WTC11 (cell line): ENCODE results near the gene TMEM45B. TPM values are rescaled to one million over a fixed set of nuclear protein-coding genes. Genes with fewer than 3 reads are reported as not detected.
"Not testable (repeated sequence)": the region's sequence is repeated elsewhere in the genome, so short reads cannot be mapped to it uniquely, and the experiment has no call there.

Experiments used
- ATAC-seq: fragments of 200-7000 bp; cut with Tn5 transposase; 2 replicates; pipeline ENCODE4 v1.10.0; 2021; ENCODE audit warnings: mild to moderate bottlenecking, moderate library complexity
- CTCF ChIA-PET: fragments of 300-600 bp; sonication (Branson Sonifier 250); formaldehyde crosslinking; loops from one replicate; lab custom pipeline; 2021; ENCODE audit warnings: antibody characterized with exemption; lab: Charles Lee
- POLR2A ChIA-PET: fragments of 350-600 bp; sonication (Branson Sonifier 250); formaldehyde crosslinking; loops from one replicate; lab custom pipeline; 2021; ENCODE audit warnings: antibody characterized with exemption; lab: Charles Lee
- DNase-seq: peaks from one replicate; pipeline ENCODE4 v3.0.0; 2021; ENCODE audit warnings: low spot score
- H3K27ac Mint-ChIP-seq: 2 replicates; pipeline ENCODE4 v1.8.0; 2021; ENCODE audit warnings: mixed read lengths
- H3K27me3 Mint-ChIP-seq: 2 replicates; pipeline ENCODE4 v1.8.0; 2021; ENCODE audit warnings: low read depth, mild to moderate bottlenecking, moderate library complexity, mixed read lengths
- H3K36me3 Mint-ChIP-seq: 2 replicates; pipeline ENCODE4 v1.8.0; 2021; ENCODE audit warnings: mixed read lengths
- H3K4me1 Mint-ChIP-seq: 2 replicates; pipeline ENCODE4 v1.8.0; 2022; ENCODE audit warnings: mixed read lengths
- H3K4me3 Mint-ChIP-seq: 2 replicates; pipeline ENCODE4 v1.8.0; 2021; ENCODE audit warnings: mild to moderate bottlenecking, moderate library complexity, mixed read lengths
- H3K9me3 Mint-ChIP-seq: 2 replicates; pipeline ENCODE4 v1.8.0; 2021; ENCODE audit warnings: mixed read lengths
- CREB1 ChIP-seq: sonication (generic); formaldehyde crosslinking; IDR thresholded peaks from 2 replicates; pipeline ENCODE4 v1.8.0; 2023; ENCODE audit warnings: mild to moderate bottlenecking, missing genetic modification reagents
- ESRRA ChIP-seq: sonication (generic); formaldehyde crosslinking; IDR thresholded peaks from 2 replicates; pipeline ENCODE4 v1.8.1; 2022; ENCODE audit warnings: mild to moderate bottlenecking, missing genetic modification reagents, borderline replicate concordance
- GABPB1 ChIP-seq: sonication (generic); formaldehyde crosslinking; IDR thresholded peaks from 2 replicates; pipeline ENCODE4 v1.8.1; 2023; ENCODE audit warnings: mild to moderate bottlenecking, missing genetic modification reagents
- HMGA2 ChIP-seq: fragments of 250-450 bp; sonication (Bioruptor Pico); IDR thresholded peaks from 2 replicates; pipeline ENCODE4 v1.4.0; 2021; ENCODE audit warnings: mild to moderate bottlenecking, moderate library complexity
- KAT7 ChIP-seq: sonication (generic); formaldehyde crosslinking; IDR thresholded peaks from 2 replicates; pipeline ENCODE4 v1.8.1; 2023; ENCODE audit warnings: missing genetic modification reagents, mild to moderate bottlenecking, borderline replicate concordance
- MYBL2 ChIP-seq: sonication (generic); formaldehyde crosslinking; IDR thresholded peaks from 2 replicates; pipeline ENCODE4 v1.8.1; 2023; ENCODE audit warnings: mild to moderate bottlenecking, moderate library complexity, missing genetic modification reagents
- NFE2L1 ChIP-seq: sonication (generic); formaldehyde crosslinking; IDR thresholded peaks from 2 replicates; pipeline ENCODE4 v1.8.1; 2023; ENCODE audit warnings: missing genetic modification reagents
- NFYB ChIP-seq: sonication (generic); formaldehyde crosslinking; conservative IDR thresholded peaks from 2 replicates; pipeline ENCODE4 v1.8.0; 2022; ENCODE audit warnings: low read depth, missing genetic modification reagents
- NR3C1 ChIP-seq: sonication (generic); formaldehyde crosslinking; conservative IDR thresholded peaks from 2 replicates; pipeline ENCODE4 v1.8.1; 2023; ENCODE audit warnings: low read depth, mild to moderate bottlenecking, missing genetic modification reagents
- SP1 ChIP-seq: sonication (generic); formaldehyde crosslinking; conservative IDR thresholded peaks from 2 replicates; pipeline ENCODE4 v1.8.1; 2022; ENCODE audit warnings: missing genetic modification reagents
- ZBTB21 ChIP-seq: sonication (generic); formaldehyde crosslinking; IDR thresholded peaks from 2 replicates; pipeline ENCODE4 v1.8.1; 2023; ENCODE audit warnings: mild to moderate bottlenecking, missing genetic modification reagents, borderline replicate concordance
- ZNF232 ChIP-seq: sonication (generic); formaldehyde crosslinking; IDR thresholded peaks from 2 replicates; pipeline ENCODE4 v1.8.0; 2022; ENCODE audit warnings: mild to moderate bottlenecking, missing genetic modification reagents
- total RNA-seq: library from RNA; stranded (reverse); gene quantifications from 3 replicates; pipeline ENCODE4 v1.2.3, GENCODE V29; 2021
- TF ChIP-seq, protein P1 (sequence below): sonication (generic); formaldehyde crosslinking; conservative IDR thresholded peaks from 2 replicates; pipeline ENCODE4 v1.8.1; 2023; ENCODE audit warnings: mild to moderate bottlenecking, low read depth, missing genetic modification reagents, moderate library complexity
- TF ChIP-seq, protein P2 (sequence below): sonication (generic); formaldehyde crosslinking; IDR thresholded peaks from 2 replicates; pipeline ENCODE4 v1.8.1; 2023; ENCODE audit warnings: mild to moderate bottlenecking, missing genetic modification reagents, borderline replicate concordance
- TF ChIP-seq, protein P3 (sequence below): fragments of 200-600 bp; IDR thresholded peaks from 2 replicates; pipeline ENCODE4 v1.8.0; 2022; ENCODE audit warnings: antibody characterized with exemption
- TF ChIP-seq, protein P4 (sequence below): sonication (generic); formaldehyde crosslinking; IDR thresholded peaks from 2 replicates; pipeline ENCODE4 v1.8.1; 2023; ENCODE audit warnings: mild to moderate bottlenecking, missing genetic modification reagents
- TF ChIP-seq, protein P5 (sequence below): fragments of 250-450 bp; sonication (Bioruptor Pico); IDR thresholded peaks from 2 replicates; pipeline ENCODE4 v1.9.0; 2021; ENCODE audit warnings: mild to moderate bottlenecking
- TF ChIP-seq, protein P6 (sequence below): fragments of 250-450 bp; sonication (Bioruptor Pico); IDR thresholded peaks from 2 replicates; pipeline ENCODE4 v1.9.0; 2021; ENCODE audit warnings: moderate library complexity, mild to moderate bottlenecking, inconsistent platforms, borderline replicate concordance
- TF ChIP-seq, protein P7 (sequence below): sonication (generic); formaldehyde crosslinking; conservative IDR thresholded peaks from 2 replicates; pipeline ENCODE4 v1.8.1; 2022; ENCODE audit warnings: mild to moderate bottlenecking, missing genetic modification reagents
- TF ChIP-seq, protein P8 (sequence below): fragments of 250-450 bp; sonication (Bioruptor Pico); IDR thresholded peaks from 2 replicates; pipeline ENCODE4 v1.8.0; 2021; ENCODE audit warnings: mild to moderate bottlenecking

TMEM45B gene
- total RNA-seq, 1 experiment from 2014 or later, result 0.59 TPM

DNA sequence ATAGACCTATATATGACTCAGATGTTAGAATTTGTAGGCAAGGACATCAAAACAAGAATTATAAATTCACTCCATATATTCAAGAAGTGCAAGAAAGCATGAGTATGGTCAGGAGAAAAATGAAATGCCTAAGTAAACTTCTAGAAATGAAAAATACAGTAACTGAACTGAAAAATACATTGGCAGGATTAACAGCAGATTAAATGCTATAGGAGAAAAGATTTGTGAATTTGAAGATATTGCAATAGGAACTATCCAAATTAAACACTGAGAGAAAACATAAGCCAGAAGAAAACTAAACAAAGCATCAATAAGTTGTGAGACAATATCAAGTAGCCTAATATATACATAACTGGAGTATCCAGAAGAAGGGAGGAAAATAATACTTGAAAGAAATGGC lies 46.6 kb upstream of the TMEM45B start (continued):
- TF ChIP-seq, protein P1, sequence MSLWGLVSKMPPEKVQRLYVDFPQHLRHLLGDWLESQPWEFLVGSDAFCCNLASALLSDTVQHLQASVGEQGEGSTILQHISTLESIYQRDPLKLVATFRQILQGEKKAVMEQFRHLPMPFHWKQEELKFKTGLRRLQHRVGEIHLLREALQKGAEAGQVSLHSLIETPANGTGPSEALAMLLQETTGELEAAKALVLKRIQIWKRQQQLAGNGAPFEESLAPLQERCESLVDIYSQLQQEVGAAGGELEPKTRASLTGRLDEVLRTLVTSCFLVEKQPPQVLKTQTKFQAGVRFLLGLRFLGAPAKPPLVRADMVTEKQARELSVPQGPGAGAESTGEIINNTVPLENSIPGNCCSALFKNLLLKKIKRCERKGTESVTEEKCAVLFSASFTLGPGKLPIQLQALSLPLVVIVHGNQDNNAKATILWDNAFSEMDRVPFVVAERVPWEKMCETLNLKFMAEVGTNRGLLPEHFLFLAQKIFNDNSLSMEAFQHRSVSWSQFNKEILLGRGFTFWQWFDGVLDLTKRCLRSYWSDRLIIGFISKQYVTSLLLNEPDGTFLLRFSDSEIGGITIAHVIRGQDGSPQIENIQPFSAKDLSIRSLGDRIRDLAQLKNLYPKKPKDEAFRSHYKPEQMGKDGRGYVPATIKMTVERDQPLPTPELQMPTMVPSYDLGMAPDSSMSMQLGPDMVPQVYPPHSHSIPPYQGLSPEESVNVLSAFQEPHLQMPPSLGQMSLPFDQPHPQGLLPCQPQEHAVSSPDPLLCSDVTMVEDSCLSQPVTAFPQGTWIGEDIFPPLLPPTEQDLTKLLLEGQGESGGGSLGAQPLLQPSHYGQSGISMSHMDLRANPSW, result no peak
- TF ChIP-seq, protein P2, sequence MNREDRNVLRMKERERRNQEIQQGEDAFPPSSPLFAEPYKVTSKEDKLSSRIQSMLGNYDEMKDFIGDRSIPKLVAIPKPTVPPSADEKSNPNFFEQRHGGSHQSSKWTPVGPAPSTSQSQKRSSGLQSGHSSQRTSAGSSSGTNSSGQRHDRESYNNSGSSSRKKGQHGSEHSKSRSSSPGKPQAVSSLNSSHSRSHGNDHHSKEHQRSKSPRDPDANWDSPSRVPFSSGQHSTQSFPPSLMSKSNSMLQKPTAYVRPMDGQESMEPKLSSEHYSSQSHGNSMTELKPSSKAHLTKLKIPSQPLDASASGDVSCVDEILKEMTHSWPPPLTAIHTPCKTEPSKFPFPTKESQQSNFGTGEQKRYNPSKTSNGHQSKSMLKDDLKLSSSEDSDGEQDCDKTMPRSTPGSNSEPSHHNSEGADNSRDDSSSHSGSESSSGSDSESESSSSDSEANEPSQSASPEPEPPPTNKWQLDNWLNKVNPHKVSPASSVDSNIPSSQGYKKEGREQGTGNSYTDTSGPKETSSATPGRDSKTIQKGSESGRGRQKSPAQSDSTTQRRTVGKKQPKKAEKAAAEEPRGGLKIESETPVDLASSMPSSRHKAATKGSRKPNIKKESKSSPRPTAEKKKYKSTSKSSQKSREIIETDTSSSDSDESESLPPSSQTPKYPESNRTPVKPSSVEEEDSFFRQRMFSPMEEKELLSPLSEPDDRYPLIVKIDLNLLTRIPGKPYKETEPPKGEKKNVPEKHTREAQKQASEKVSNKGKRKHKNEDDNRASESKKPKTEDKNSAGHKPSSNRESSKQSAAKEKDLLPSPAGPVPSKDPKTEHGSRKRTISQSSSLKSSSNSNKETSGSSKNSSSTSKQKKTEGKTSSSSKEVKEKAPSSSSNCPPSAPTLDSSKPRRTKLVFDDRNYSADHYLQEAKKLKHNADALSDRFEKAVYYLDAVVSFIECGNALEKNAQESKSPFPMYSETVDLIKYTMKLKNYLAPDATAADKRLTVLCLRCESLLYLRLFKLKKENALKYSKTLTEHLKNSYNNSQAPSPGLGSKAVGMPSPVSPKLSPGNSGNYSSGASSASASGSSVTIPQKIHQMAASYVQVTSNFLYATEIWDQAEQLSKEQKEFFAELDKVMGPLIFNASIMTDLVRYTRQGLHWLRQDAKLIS (CRISPR knock-in tag), result no peak
- TF ChIP-seq, protein P3, sequence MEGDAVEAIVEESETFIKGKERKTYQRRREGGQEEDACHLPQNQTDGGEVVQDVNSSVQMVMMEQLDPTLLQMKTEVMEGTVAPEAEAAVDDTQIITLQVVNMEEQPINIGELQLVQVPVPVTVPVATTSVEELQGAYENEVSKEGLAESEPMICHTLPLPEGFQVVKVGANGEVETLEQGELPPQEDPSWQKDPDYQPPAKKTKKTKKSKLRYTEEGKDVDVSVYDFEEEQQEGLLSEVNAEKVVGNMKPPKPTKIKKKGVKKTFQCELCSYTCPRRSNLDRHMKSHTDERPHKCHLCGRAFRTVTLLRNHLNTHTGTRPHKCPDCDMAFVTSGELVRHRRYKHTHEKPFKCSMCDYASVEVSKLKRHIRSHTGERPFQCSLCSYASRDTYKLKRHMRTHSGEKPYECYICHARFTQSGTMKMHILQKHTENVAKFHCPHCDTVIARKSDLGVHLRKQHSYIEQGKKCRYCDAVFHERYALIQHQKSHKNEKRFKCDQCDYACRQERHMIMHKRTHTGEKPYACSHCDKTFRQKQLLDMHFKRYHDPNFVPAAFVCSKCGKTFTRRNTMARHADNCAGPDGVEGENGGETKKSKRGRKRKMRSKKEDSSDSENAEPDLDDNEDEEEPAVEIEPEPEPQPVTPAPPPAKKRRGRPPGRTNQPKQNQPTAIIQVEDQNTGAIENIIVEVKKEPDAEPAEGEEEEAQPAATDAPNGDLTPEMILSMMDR, result no peak
- TF ChIP-seq SP1 (no peak), ZNF232 (CRISPR knock-in tag) (no peak), MYBL2 (CRISPR knock-in tag) (no peak), CREB1 (no peak), GABPB1 (CRISPR knock-in tag) (no peak)
- TF ChIP-seq, all 79 proteins: peak for 0

DNA sequence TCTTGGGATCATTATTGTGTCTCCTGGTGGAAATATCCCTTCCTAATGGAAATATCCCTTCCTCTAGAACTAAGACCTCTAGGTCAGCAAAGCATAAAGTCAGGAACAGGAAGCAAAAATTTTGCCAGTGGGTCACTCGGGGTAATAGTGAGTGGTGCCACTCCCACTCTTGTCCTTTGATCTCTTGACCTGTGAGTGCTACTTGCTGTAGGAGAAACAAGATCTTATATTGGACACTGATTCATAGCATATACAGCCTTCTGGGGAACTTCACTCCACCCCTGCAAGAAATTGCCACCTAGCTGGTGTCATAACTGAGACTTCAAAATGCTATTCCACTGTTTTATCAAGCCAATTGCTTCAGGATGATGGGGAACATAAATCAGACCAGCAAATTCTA lies 44.7 kb upstream of the TMEM45B start:
- no peak for ATAC-seq
- no peak overlapping the region for H3K4me3 Mint-ChIP-seq
- DNase-seq, result no peak
- H3K27me3 Mint-ChIP-seq, result no peaks in the 10 kb centered on the region; the same call in 1 of the 2 replicates
- peaks cover 2% of the 10 kb centered on the region for H3K4me1 Mint-ChIP-seq
- no peaks in the 10 kb centered on the region for H3K36me3 Mint-ChIP-seq
- ChIA-PET POLR2A (no interaction called here), CTCF (no interaction called here)
- no peak overlapping the region for H3K27ac Mint-ChIP-seq
- H3K9me3 Mint-ChIP-seq, result peaks cover 25% of the 10 kb centered on the region
- TF ChIP-seq MYBL2 (CRISPR knock-in tag), result no peak
- no peak for TF ChIP-seq NR3C1 (CRISPR knock-in tag)
- TF ChIP-seq NFE2L1 (CRISPR knock-in tag), result no peak
- TF ChIP-seq, protein P4, sequence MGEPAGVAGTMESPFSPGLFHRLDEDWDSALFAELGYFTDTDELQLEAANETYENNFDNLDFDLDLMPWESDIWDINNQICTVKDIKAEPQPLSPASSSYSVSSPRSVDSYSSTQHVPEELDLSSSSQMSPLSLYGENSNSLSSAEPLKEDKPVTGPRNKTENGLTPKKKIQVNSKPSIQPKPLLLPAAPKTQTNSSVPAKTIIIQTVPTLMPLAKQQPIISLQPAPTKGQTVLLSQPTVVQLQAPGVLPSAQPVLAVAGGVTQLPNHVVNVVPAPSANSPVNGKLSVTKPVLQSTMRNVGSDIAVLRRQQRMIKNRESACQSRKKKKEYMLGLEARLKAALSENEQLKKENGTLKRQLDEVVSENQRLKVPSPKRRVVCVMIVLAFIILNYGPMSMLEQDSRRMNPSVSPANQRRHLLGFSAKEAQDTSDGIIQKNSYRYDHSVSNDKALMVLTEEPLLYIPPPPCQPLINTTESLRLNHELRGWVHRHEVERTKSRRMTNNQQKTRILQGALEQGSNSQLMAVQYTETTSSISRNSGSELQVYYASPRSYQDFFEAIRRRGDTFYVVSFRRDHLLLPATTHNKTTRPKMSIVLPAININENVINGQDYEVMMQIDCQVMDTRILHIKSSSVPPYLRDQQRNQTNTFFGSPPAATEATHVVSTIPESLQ (CRISPR knock-in tag), result no peak
- TF ChIP-seq HMGA2, result no peak
- no peak for TF ChIP-seq NFYB
- TF ChIP-seq, protein P5, sequence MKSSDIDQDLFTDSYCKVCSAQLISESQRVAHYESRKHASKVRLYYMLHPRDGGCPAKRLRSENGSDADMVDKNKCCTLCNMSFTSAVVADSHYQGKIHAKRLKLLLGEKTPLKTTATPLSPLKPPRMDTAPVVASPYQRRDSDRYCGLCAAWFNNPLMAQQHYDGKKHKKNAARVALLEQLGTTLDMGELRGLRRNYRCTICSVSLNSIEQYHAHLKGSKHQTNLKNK (CRISPR knock-in tag), result no peak
- no peak for TF ChIP-seq ESRRA (CRISPR knock-in tag)
- TF ChIP-seq, protein P6, sequence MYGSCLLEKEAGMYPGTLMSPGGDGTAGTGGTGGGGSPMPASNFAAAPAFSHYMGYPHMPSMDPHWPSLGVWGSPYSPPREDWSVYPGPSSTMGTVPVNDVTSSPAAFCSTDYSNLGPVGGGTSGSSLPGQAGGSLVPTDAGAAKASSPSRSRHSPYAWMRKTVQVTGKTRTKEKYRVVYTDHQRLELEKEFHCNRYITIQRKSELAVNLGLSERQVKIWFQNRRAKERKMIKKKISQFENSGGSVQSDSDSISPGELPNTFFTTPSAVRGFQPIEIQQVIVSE, result no peak
- TF ChIP-seq, protein P7, sequence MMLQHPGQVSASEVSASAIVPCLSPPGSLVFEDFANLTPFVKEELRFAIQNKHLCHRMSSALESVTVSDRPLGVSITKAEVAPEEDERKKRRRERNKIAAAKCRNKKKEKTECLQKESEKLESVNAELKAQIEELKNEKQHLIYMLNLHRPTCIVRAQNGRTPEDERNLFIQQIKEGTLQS, result no peak
- TF ChIP-seq KAT7 (CRISPR knock-in tag), result no peak
- TF ChIP-seq, protein P8, sequence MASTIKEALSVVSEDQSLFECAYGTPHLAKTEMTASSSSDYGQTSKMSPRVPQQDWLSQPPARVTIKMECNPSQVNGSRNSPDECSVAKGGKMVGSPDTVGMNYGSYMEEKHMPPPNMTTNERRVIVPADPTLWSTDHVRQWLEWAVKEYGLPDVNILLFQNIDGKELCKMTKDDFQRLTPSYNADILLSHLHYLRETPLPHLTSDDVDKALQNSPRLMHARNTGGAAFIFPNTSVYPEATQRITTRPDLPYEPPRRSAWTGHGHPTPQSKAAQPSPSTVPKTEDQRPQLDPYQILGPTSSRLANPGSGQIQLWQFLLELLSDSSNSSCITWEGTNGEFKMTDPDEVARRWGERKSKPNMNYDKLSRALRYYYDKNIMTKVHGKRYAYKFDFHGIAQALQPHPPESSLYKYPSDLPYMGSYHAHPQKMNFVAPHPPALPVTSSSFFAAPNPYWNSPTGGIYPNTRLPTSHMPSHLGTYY (CRISPR knock-in tag), result no peak
- no peak for TF ChIP-seq ZBTB21 (CRISPR knock-in tag)
- TF ChIP-seq, all 79 proteins: peak for 0

DNA sequence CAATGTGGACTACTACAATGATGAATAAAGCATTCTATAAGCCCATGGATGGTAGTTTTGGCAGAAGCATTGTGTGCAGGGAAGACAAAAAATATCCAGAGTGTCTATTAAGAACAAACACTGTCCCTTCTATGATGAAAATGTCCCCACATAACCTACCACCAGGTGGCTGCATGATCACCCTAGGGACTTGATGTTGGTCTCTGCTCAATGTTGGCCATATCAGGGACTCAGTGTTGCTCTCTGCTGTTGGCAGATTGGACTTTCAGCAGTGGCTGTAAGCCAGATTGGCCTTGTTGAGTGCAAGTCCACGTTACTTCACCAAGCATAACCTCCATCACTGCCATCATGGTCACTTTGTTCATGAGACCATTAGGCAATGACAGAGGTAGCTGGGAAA lies 44.2 kb upstream of the TMEM45B start:
- H3K9me3 Mint-ChIP-seq, result peaks cover 25% of the 10 kb centered on the region
- ATAC-seq, H3K4me3 Mint-ChIP-seq, H3K27ac Mint-ChIP-seq, H3K36me3 Mint-ChIP-seq, H3K27me3 Mint-ChIP-seq, POLR2A ChIA-PET, DNase-seq, CTCF ChIA-PET, H3K4me1 Mint-ChIP-seq: not testable (repeated sequence)
